ENCODE data around the gene SPDYE4. TPM values are rescaled to one million over a fixed set of nuclear protein-coding genes. Genes with fewer than 3 reads are reported as not detected.

SPDYE4 gene
- total RNA-seq, 1 experiment from 2014 or later: not detected

- ChIA-PET CTCF (no interaction called here), POLR2A (no interaction called here)
- H3K9me3 Mint-ChIP-seq: peaks cover 4% of the 10 kb centered on the region; the same call in 1 of the 2 replicates
- DNase-seq (ENCODE audit: low spot score) (no peak), ATAC-seq (no peak)
- H3K27me3 Mint-ChIP-seq (ENCODE audit: low read depth): no peaks in the 10 kb centered on the region; the same call in 1 of the 2 replicates
- no peak overlapping the region for H3K27ac Mint-ChIP-seq
- no peaks in the 10 kb centered on the region for H3K36me3 Mint-ChIP-seq
- no peak overlapping the region for H3K4me3 Mint-ChIP-seq
- H3K4me1 Mint-ChIP-seq: peaks cover 12% of the 10 kb centered on the region
- TF ChIP-seq, protein P1, sequence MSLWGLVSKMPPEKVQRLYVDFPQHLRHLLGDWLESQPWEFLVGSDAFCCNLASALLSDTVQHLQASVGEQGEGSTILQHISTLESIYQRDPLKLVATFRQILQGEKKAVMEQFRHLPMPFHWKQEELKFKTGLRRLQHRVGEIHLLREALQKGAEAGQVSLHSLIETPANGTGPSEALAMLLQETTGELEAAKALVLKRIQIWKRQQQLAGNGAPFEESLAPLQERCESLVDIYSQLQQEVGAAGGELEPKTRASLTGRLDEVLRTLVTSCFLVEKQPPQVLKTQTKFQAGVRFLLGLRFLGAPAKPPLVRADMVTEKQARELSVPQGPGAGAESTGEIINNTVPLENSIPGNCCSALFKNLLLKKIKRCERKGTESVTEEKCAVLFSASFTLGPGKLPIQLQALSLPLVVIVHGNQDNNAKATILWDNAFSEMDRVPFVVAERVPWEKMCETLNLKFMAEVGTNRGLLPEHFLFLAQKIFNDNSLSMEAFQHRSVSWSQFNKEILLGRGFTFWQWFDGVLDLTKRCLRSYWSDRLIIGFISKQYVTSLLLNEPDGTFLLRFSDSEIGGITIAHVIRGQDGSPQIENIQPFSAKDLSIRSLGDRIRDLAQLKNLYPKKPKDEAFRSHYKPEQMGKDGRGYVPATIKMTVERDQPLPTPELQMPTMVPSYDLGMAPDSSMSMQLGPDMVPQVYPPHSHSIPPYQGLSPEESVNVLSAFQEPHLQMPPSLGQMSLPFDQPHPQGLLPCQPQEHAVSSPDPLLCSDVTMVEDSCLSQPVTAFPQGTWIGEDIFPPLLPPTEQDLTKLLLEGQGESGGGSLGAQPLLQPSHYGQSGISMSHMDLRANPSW (CRISPR knock-in tag; conservative IDR thresholded peaks at IDR 0.05; ENCODE audit: low read depth): no peak
- TF ChIP-seq ZNF121 (CRISPR knock-in tag; IDR thresholded peaks at IDR 0.05) (no peak), NR2C2 (CRISPR knock-in tag; IDR thresholded peaks at IDR 0.05) (no peak), ZNF396 (CRISPR knock-in tag; IDR thresholded peaks at IDR 0.05; ENCODE audit: borderline replicate concordance) (no peak), MYBL2 (CRISPR knock-in tag; IDR thresholded peaks at IDR 0.05) (no peak), OVOL2 (CRISPR knock-in tag; IDR thresholded peaks at IDR 0.05; ENCODE audit: borderline replicate concordance) (no peak), ZNF232 (CRISPR knock-in tag; IDR thresholded peaks at IDR 0.05) (no peak), HMGXB4 (CRISPR knock-in tag; IDR thresholded peaks at IDR 0.05) (no peak), USF2 (CRISPR knock-in tag; IDR thresholded peaks at IDR 0.05) (no peak), ESRRA (CRISPR knock-in tag; IDR thresholded peaks at IDR 0.05; ENCODE audit: borderline replicate concordance) (no peak), MXD4 (CRISPR knock-in tag; IDR thresholded peaks at IDR 0.05; ENCODE audit: borderline replicate concordance) (no peak), ZNF281 (CRISPR knock-in tag; IDR thresholded peaks at IDR 0.05) (no peak)
- TF ChIP-seq, protein P2, sequence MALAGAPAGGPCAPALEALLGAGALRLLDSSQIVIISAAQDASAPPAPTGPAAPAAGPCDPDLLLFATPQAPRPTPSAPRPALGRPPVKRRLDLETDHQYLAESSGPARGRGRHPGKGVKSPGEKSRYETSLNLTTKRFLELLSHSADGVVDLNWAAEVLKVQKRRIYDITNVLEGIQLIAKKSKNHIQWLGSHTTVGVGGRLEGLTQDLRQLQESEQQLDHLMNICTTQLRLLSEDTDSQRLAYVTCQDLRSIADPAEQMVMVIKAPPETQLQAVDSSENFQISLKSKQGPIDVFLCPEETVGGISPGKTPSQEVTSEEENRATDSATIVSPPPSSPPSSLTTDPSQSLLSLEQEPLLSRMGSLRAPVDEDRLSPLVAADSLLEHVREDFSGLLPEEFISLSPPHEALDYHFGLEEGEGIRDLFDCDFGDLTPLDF (CRISPR knock-in tag; IDR thresholded peaks at IDR 0.05): no peak
- TF ChIP-seq, protein P3, sequence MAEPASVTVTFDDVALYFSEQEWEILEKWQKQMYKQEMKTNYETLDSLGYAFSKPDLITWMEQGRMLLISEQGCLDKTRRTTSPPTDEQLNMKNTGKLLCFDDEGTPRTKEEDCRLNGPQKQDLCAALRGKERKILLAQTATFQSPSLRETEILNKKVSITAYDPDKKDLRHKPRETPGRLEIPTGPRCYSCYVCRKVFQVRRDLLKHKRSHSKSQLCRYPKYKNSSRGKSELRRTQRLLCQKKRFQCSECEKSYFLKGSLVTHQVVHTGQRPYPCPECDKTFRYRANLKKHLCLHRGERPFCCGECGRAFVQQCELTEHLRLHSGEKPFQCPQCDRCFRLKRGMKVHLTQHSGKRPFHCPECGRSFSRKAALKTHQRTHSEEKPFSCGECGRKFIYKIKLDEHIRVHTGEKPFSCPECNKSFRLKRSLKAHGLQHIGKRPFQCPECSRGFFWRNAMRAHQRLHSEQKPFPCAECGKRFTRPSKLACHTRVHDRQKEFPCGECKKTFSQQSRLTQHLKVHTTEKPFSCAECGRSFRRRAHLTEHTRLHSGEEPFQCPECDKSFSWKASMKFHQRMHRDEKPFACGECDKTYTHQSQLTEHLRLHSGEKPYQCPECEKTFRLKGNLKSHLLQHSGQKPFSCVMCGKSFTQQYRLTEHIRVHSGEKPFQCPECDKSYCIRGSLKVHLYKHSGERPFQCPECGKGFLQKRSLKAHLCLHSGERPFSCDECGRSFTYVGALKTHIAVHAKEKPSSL (CRISPR knock-in tag; conservative IDR thresholded peaks at IDR 0.05): no peak
- TF ChIP-seq, protein P4, sequence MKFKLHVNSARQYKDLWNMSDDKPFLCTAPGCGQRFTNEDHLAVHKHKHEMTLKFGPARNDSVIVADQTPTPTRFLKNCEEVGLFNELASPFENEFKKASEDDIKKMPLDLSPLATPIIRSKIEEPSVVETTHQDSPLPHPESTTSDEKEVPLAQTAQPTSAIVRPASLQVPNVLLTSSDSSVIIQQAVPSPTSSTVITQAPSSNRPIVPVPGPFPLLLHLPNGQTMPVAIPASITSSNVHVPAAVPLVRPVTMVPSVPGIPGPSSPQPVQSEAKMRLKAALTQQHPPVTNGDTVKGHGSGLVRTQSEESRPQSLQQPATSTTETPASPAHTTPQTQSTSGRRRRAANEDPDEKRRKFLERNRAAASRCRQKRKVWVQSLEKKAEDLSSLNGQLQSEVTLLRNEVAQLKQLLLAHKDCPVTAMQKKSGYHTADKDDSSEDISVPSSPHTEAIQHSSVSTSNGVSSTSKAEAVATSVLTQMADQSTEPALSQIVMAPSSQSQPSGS (CRISPR knock-in tag; IDR thresholded peaks at IDR 0.05; ENCODE audit: borderline replicate concordance, low read depth): no peak
- TF ChIP-seq, protein P5, sequence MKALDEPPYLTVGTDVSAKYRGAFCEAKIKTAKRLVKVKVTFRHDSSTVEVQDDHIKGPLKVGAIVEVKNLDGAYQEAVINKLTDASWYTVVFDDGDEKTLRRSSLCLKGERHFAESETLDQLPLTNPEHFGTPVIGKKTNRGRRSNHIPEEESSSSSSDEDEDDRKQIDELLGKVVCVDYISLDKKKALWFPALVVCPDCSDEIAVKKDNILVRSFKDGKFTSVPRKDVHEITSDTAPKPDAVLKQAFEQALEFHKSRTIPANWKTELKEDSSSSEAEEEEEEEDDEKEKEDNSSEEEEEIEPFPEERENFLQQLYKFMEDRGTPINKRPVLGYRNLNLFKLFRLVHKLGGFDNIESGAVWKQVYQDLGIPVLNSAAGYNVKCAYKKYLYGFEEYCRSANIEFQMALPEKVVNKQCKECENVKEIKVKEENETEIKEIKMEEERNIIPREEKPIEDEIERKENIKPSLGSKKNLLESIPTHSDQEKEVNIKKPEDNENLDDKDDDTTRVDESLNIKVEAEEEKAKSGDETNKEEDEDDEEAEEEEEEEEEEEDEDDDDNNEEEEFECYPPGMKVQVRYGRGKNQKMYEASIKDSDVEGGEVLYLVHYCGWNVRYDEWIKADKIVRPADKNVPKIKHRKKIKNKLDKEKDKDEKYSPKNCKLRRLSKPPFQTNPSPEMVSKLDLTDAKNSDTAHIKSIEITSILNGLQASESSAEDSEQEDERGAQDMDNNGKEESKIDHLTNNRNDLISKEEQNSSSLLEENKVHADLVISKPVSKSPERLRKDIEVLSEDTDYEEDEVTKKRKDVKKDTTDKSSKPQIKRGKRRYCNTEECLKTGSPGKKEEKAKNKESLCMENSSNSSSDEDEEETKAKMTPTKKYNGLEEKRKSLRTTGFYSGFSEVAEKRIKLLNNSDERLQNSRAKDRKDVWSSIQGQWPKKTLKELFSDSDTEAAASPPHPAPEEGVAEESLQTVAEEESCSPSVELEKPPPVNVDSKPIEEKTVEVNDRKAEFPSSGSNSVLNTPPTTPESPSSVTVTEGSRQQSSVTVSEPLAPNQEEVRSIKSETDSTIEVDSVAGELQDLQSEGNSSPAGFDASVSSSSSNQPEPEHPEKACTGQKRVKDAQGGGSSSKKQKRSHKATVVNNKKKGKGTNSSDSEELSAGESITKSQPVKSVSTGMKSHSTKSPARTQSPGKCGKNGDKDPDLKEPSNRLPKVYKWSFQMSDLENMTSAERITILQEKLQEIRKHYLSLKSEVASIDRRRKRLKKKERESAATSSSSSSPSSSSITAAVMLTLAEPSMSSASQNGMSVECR (CRISPR knock-in tag; IDR thresholded peaks at IDR 0.05; ENCODE audit: borderline replicate concordance): no peak
- TF ChIP-seq, protein P6, sequence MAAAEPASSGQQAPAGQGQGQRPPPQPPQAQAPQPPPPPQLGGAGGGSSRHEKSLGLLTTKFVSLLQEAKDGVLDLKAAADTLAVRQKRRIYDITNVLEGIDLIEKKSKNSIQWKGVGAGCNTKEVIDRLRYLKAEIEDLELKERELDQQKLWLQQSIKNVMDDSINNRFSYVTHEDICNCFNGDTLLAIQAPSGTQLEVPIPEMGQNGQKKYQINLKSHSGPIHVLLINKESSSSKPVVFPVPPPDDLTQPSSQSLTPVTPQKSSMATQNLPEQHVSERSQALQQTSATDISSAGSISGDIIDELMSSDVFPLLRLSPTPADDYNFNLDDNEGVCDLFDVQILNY (CRISPR knock-in tag; IDR thresholded peaks at IDR 0.05): no peak
These were observed 22.9 kb downstream of the SPDYE4 start for GRCh38 chr17:8735336-8735939.

Measured in WTC11 (cell line).